Nephron progenitor cell (in vitro differentiated cells): ENCODE results near the gene TNIP3.

Source experiments
- DNase-seq: peaks from one replicate; pipeline ENCODE4 v3.0.0; 2021
- H3K27ac Mint-ChIP-seq: 2 replicates; pipeline ENCODE4 v1.8.0; 2021; ENCODE audit warnings: mild to moderate bottlenecking, moderate library complexity, mixed read lengths
- H3K27me3 Mint-ChIP-seq: 2 replicates; pipeline ENCODE4 v1.8.0; 2021; ENCODE audit warnings: mild to moderate bottlenecking, low read depth, mixed read lengths; ENCODE audit not compliant: poor library complexity
- H3K36me3 Mint-ChIP-seq: 2 replicates; pipeline ENCODE4 v1.8.0; 2021; ENCODE audit warnings: low read depth, mixed read lengths
- H3K4me1 Mint-ChIP-seq: 2 replicates; pipeline ENCODE4 v1.8.0; 2021; ENCODE audit warnings: mixed read lengths
- H3K4me3 Mint-ChIP-seq: 2 replicates; pipeline ENCODE4 v1.8.0; 2021; ENCODE audit warnings: mild to moderate bottlenecking, moderate library complexity, mixed read lengths
- H3K9me3 Mint-ChIP-seq: 2 replicates; pipeline ENCODE4 v1.8.0; 2021; ENCODE audit warnings: mild to moderate bottlenecking, moderate library complexity, mixed read lengths
- TF ChIP-seq, protein P1 (sequence below): fragments of 200-600 bp; sonication (generic); IDR thresholded peaks from 2 replicates; pipeline ENCODE4 v1.5.0; 2021; ENCODE audit warnings: antibody characterized with exemption

Gene TNIP3

GRCh38 chr4:121154103-121154515 is 10.0 kb downstream of the TNIP3 start:
- TF ChIP-seq, protein P1, sequence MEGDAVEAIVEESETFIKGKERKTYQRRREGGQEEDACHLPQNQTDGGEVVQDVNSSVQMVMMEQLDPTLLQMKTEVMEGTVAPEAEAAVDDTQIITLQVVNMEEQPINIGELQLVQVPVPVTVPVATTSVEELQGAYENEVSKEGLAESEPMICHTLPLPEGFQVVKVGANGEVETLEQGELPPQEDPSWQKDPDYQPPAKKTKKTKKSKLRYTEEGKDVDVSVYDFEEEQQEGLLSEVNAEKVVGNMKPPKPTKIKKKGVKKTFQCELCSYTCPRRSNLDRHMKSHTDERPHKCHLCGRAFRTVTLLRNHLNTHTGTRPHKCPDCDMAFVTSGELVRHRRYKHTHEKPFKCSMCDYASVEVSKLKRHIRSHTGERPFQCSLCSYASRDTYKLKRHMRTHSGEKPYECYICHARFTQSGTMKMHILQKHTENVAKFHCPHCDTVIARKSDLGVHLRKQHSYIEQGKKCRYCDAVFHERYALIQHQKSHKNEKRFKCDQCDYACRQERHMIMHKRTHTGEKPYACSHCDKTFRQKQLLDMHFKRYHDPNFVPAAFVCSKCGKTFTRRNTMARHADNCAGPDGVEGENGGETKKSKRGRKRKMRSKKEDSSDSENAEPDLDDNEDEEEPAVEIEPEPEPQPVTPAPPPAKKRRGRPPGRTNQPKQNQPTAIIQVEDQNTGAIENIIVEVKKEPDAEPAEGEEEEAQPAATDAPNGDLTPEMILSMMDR = no peak
- H3K9me3 Mint-ChIP-seq = no peaks in the 10 kb centered on the region
- H3K4me1 Mint-ChIP-seq = peaks cover 15% of the 10 kb centered on the region
- H3K27me3 Mint-ChIP-seq = peaks cover 8% of the 10 kb centered on the region
- DNase-seq = no peak
- H3K27ac Mint-ChIP-seq = no peak overlapping the region
- no peak overlapping the region for H3K4me3 Mint-ChIP-seq
- no peaks in the 10 kb centered on the region for H3K36me3 Mint-ChIP-seq

GRCh38 chr4:121151942-121152341 is 12.2 kb downstream of the TNIP3 start:
- no peak overlapping the region for H3K4me3 Mint-ChIP-seq
- peaks cover 11% of the 10 kb centered on the region for H3K4me1 Mint-ChIP-seq
- no peaks in the 10 kb centered on the region for H3K36me3 Mint-ChIP-seq
- DNase-seq = no peak
- no peaks in the 10 kb centered on the region for H3K9me3 Mint-ChIP-seq
- peaks cover 8% of the 10 kb centered on the region for H3K27me3 Mint-ChIP-seq
- TF ChIP-seq, protein P1 = no peak
- H3K27ac Mint-ChIP-seq = no peak overlapping the region

GRCh38 chr4:121150486-121150885 is 13.6 kb downstream of the TNIP3 start:
- Mint-ChIP-seq H3K9me3 (no peaks in the 10 kb centered on the region), H3K36me3 (no peaks in the 10 kb centered on the region), H3K27ac (no peak overlapping the region), H3K4me3 (no peak overlapping the region), H3K4me1 (peaks cover 5% of the 10 kb centered on the region), H3K27me3 (peaks cover 8% of the 10 kb centered on the region)
- no peak for DNase-seq
- TF ChIP-seq, protein P1 = no peak

GRCh38 chr4:121150003-121150402 is 14.1 kb downstream of the TNIP3 start:
- no peak for DNase-seq

DNA sequence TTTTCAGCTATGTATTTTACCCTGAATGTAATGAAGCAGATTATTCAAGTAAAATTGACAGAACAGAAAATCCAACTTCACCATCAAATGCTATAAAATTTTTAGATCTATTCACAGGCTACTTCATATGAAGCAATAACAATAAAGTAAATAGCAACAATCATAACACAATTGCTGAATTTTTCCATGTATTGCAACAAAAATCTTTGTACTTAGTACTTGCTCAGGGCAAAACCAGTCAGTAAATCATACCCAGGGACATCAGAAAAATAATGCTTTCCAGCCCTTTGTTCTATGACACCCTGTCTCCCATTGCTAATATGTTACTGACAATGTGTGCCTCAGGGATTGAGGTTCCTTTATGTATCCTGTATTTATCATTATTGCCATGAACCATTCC is 15.5 kb downstream of the TNIP3 start:
- no peaks in the 10 kb centered on the region for H3K9me3 Mint-ChIP-seq
- TF ChIP-seq, protein P1 = no peak
- no peaks in the 10 kb centered on the region for H3K27me3 Mint-ChIP-seq
- no peak overlapping the region for H3K27ac Mint-ChIP-seq
- no peak for DNase-seq
- peaks cover 5% of the 10 kb centered on the region for H3K4me1 Mint-ChIP-seq
- no peaks in the 10 kb centered on the region for H3K36me3 Mint-ChIP-seq
- no peak overlapping the region for H3K4me3 Mint-ChIP-seq

More at GRCh38 chr4:121150003-121150402, 14.1 kb downstream of the TNIP3 start:
- Mint-ChIP-seq H3K27me3 (peaks cover 6% of the 10 kb centered on the region), H3K4me3 (no peak overlapping the region), H3K9me3 (no peaks in the 10 kb centered on the region), H3K27ac (no peak overlapping the region), H3K4me1 (peaks cover 5% of the 10 kb centered on the region), H3K36me3 (no peaks in the 10 kb centered on the region)
- TF ChIP-seq, protein P1 = no peak

- H3K4me1 Mint-ChIP-seq = peaks cover 5% of the 10 kb centered on the region
- H3K27ac Mint-ChIP-seq = no peak overlapping the region
- no peaks in the 10 kb centered on the region for H3K36me3 Mint-ChIP-seq
- no peak overlapping the region for H3K4me3 Mint-ChIP-seq
- no peak for DNase-seq
- TF ChIP-seq, protein P1 = no peak
- no peaks in the 10 kb centered on the region for H3K9me3 Mint-ChIP-seq
- no peaks in the 10 kb centered on the region for H3K27me3 Mint-ChIP-seq
Measured at GRCh38 chr4:121148000-121148399, 16.1 kb downstream of the TNIP3 start.
